ENCODE results near the gene MYOD1. TPM values are rescaled to one million over a fixed set of nuclear protein-coding genes. Genes with fewer than 3 reads are reported as not detected.

MYOD1 gene
- total and polyA plus RNA-seq, 9 of the 15 experiments (the other 6 are each of a cell fraction or from before 2014, with no cell fraction given): not detected

DNA sequence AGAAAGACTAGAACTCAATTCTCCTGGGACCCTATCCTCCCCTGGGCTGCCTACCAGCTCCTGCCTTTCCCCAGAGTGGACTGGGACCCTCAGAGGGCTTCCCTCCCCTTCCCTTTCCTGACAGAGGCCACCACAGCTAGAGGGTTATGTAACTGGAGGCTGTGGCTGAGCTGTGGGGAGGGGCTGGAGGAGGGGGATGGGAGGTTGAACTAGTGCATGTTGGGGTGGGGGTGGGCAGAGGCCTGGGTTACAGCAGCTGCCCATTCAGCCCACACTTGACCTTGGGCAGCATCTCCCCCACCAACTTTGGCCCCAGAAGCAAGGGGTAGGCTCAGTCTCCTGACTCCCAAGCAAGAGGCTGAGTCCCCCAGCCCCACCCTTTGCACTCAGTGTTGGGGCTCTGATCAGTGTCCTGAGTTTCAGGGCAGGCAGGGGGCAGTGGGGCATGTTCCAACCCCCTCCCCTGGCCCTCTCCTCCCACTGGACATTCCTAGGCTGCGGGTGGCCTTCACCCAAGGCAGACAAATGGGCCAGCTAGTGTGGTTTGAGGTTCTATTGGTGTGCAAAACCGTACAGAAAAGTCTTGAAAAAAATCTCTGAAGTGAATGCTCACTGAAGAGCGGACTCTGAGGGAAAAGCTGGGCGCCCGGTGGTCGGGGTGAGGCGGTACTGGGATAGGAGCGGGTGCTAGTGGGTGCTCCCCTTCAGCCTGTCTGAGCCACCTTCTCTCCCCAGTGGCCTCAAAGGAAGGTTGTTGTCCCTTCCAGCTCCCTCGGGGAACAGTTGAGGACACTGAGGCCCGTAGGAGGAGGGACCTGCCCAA lies 19.0 kb downstream of the MYOD1 start (continued):
- TF ChIP-seq PTRF (tag; IDR thresholded peaks at IDR 0.05) (no peak), JUNB (CRISPR knock-in tag; conservative IDR thresholded peaks at IDR 0.05) (no peak), EP300 (IDR thresholded peaks at IDR 0.05; ENCODE audit: low read length) (no peak)
- TF ChIP-seq, protein P1, sequence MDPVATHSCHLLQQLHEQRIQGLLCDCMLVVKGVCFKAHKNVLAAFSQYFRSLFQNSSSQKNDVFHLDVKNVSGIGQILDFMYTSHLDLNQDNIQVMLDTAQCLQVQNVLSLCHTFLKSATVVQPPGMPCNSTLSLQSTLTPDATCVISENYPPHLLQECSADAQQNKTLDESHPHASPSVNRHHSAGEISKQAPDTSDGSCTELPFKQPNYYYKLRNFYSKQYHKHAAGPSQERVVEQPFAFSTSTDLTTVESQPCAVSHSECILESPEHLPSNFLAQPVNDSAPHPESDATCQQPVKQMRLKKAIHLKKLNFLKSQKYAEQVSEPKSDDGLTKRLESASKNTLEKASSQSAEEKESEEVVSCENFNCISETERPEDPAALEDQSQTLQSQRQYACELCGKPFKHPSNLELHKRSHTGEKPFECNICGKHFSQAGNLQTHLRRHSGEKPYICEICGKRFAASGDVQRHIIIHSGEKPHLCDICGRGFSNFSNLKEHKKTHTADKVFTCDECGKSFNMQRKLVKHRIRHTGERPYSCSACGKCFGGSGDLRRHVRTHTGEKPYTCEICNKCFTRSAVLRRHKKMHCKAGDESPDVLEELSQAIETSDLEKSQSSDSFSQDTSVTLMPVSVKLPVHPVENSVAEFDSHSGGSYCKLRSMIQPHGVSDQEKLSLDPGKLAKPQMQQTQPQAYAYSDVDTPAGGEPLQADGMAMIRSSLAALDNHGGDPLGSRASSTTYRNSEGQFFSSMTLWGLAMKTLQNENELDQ (CRISPR knock-in tag; IDR thresholded peaks at IDR 0.05; ENCODE audit: borderline replicate concordance): no peak

DNA sequence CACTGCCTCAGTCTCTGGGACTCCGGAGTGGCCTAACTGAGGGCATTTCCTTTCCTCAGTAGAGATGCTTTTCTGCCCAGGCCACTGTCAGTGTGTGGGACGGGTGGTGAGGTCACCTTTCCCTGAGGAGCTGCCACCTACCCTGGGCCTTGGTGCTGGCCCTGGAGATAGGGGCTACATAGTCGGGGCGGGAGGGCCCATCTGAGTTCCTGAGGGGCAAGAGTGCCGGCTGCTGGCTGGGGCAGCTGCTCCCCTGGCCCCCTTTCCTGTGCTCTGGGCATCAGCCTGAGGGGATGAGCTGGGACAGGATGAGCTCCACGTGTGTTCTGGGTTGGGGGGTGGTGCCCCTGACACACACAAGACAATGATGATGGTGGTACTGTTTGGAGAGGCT lies 20.6 kb downstream of the MYOD1 start:
- DNase-seq (ENCODE audit: extremely low read depth in 1 of 4, low spot score in 3 of 4) (no peak), FAIRE-seq (no peak), ATAC-seq (no peak)
- POLR2A ChIA-PET: interaction anchor here (0.8 to 1.0 kb wide), 2 partner anchors 8 to 490 kb away, joined by 3 read pairs; no protein-coding TSS in a partner anchor
- Histone ChIP-seq H3K4me1 (replicated peaks in 1 of 2; ENCODE audit: control insufficient read depth in 2 of 2, insufficient read depth in 2 of 2, low read length in 2 of 2) (peaks cover 0 to 10% of the 10 kb centered on the region in 2 experiments; a peak in 3 of 5 replicates), H3K4me2 (ENCODE audit: insufficient read depth, low read length) (no peak overlapping the region), H4K20me1 (replicated peaks; ENCODE audit: control insufficient read depth, insufficient read depth, low read length) (peaks cover 14% of the 10 kb centered on the region; the same call in 1 of the 2 replicates), H3K27ac (ENCODE audit: extremely low read depth, low read depth, low read length) (no peak overlapping the region), H3K9me1 (ENCODE audit: control insufficient read depth, insufficient read depth, low read length) (no peaks in the 10 kb centered on the region), H3K36me3 (ENCODE audit: control insufficient read depth, insufficient read depth, low read length) (no peaks in the 10 kb centered on the region), H3K9me3 (replicated peaks; ENCODE audit: control insufficient read depth, insufficient read depth, low read depth, low read length) (no peaks in the 10 kb centered on the region), H3K79me2 (ENCODE audit: control insufficient read depth, insufficient read depth, low read length) (no peaks in the 10 kb centered on the region), H3K27me3 (ENCODE audit: control insufficient read depth in 2 of 2, insufficient read depth in 2 of 2, low read length in 2 of 2) (peaks cover 5 to 61% of the 10 kb centered on the region in 2 experiments; a peak in 4 of 5 replicates), H3K4me3 (no peak overlapping the region), H2AFZ (ENCODE audit: low read depth, low read length) (no peak overlapping the region), H3K9ac (ENCODE audit: insufficient read depth in 1 of 2, low read depth in 2 of 2, low read length in 2 of 2) (no peak overlapping the region)
- WGBS (ENCODE audit: insufficient coverage, low coverage, missing lambda C conversion rate): 0% methylated on average over 4 of the region's 6 CpGs
- no TSS peak for BruUV-seq (replicated peaks)
- intact Hi-C loops (cut with micrococcal nuclease) (loop anchor here (10.0 kb wide), 1 partner anchor 165 kb away; no protein-coding TSS in a partner anchor), in situ Hi-C loops (cut with MboI) (no loop called here)
- CTCF ChIA-PET (ENCODE audit: low intra/inter-chr PET ratio): no interaction called here
- TF ChIP-seq, protein P2, sequence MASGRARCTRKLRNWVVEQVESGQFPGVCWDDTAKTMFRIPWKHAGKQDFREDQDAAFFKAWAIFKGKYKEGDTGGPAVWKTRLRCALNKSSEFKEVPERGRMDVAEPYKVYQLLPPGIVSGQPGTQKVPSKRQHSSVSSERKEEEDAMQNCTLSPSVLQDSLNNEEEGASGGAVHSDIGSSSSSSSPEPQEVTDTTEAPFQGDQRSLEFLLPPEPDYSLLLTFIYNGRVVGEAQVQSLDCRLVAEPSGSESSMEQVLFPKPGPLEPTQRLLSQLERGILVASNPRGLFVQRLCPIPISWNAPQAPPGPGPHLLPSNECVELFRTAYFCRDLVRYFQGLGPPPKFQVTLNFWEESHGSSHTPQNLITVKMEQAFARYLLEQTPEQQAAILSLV (tag; IDR thresholded peaks at IDR 0.05): no peak
- no peak for TF ChIP-seq SNRNP70 (optimal IDR thresholded peaks at IDR 0.05; ENCODE audit: low read depth, low read length)
- TF ChIP-seq, protein P3, sequence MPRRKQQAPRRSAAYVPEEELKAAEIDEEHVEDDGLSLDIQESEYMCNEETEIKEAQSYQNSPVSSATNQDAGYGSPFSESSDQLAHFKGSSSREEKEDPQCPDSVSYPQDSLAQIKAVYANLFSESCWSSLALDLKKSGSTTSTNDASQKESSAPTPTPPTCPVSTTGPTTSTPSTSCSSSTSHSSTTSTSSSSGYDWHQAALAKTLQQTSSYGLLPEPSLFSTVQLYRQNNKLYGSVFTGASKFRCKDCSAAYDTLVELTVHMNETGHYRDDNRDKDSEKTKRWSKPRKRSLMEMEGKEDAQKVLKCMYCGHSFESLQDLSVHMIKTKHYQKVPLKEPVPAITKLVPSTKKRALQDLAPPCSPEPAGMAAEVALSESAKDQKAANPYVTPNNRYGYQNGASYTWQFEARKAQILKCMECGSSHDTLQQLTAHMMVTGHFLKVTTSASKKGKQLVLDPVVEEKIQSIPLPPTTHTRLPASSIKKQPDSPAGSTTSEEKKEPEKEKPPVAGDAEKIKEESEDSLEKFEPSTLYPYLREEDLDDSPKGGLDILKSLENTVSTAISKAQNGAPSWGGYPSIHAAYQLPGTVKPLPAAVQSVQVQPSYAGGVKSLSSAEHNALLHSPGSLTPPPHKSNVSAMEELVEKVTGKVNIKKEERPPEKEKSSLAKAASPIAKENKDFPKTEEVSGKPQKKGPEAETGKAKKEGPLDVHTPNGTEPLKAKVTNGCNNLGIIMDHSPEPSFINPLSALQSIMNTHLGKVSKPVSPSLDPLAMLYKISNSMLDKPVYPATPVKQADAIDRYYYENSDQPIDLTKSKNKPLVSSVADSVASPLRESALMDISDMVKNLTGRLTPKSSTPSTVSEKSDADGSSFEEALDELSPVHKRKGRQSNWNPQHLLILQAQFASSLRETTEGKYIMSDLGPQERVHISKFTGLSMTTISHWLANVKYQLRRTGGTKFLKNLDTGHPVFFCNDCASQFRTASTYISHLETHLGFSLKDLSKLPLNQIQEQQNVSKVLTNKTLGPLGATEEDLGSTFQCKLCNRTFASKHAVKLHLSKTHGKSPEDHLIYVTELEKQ (CRISPR knock-in tag; IDR thresholded peaks at IDR 0.05): no peak
